ENCODE measurements around the gene NCOA6.

Gene NCOA6

GRCh38 chr20:34864216-34864615, 38.8 kb upstream of the NCOA6 start:
- no peak for TF ChIP-seq EZH2 (optimal IDR thresholded peaks at IDR 0.05; ENCODE audit: low read depth, low read length)
- Histone ChIP-seq H2AFZ (ENCODE audit: low read length) (no peak overlapping the region), H4K20me1 (ENCODE audit: insufficient read depth, low read length) (no peaks in the 10 kb centered on the region), H3K9ac (ENCODE audit: low read length) (no peak overlapping the region), H3K27ac (ENCODE audit: low read length) (no peak overlapping the region), H3K9me3 (replicated peaks; ENCODE audit: insufficient read depth, low read length) (no peaks in the 10 kb centered on the region), H3K4me1 (ENCODE audit: low read length) (no peaks in the 10 kb centered on the region), H3K36me3 (replicated peaks; ENCODE audit: insufficient read depth, low read length) (no peaks in the 10 kb centered on the region), H3K9me2 (replicated peaks; ENCODE audit: insufficient read depth, low read length) (no peaks in the 10 kb centered on the region), H3K79me2 (ENCODE audit: low read length) (no peaks in the 10 kb centered on the region), H3F3A (ENCODE audit: insufficient read depth, low read length) (no peaks in the 10 kb centered on the region), H3K4me3 (ENCODE audit: low read length) (no peak overlapping the region), H3K27me3 (replicated peaks; ENCODE audit: insufficient read depth, low read length) (no peaks in the 10 kb centered on the region), H3K4me2 (ENCODE audit: low read depth, low read length) (no peak overlapping the region)
- DNase-seq = no peak

GRCh38 chr20:34863421-34863965, 38.0 kb upstream of the NCOA6 start:
- no peaks in the 10 kb centered on the region for H4K20me1 ChIP-seq (ENCODE audit: insufficient read depth, low read length)
- H3K9me3 ChIP-seq (replicated peaks; ENCODE audit: insufficient read depth, low read length) = no peaks in the 10 kb centered on the region
- H3K27ac ChIP-seq (ENCODE audit: low read length) = no peak overlapping the region
- H2AFZ ChIP-seq (ENCODE audit: low read length) = no peak overlapping the region
- H3K4me3 ChIP-seq (ENCODE audit: low read length) = no peak overlapping the region
- no peaks in the 10 kb centered on the region for H3K36me3 ChIP-seq (replicated peaks; ENCODE audit: insufficient read depth, low read length)
- H3F3A ChIP-seq (ENCODE audit: insufficient read depth, low read length) = no peaks in the 10 kb centered on the region
- DNase-seq = no peak
- H3K27me3 ChIP-seq (replicated peaks; ENCODE audit: insufficient read depth, low read length) = no peaks in the 10 kb centered on the region
- H3K79me2 ChIP-seq (ENCODE audit: low read length) = no peaks in the 10 kb centered on the region
- H3K9ac ChIP-seq (ENCODE audit: low read length) = no peak overlapping the region
- TF ChIP-seq CTCF (IDR thresholded peaks at IDR 0.05; ENCODE audit: low read length) = no peak
- H3K4me1 ChIP-seq (ENCODE audit: low read length) = no peaks in the 10 kb centered on the region
- H3K9me2 ChIP-seq (replicated peaks; ENCODE audit: insufficient read depth, low read length) = no peaks in the 10 kb centered on the region
- H3K4me2 ChIP-seq (ENCODE audit: low read depth, low read length) = no peak overlapping the region

- DNase-seq = no peak
- Histone ChIP-seq H3K36me3 (replicated peaks; ENCODE audit: insufficient read depth, low read length) (no peaks in the 10 kb centered on the region), H3K27me3 (replicated peaks; ENCODE audit: insufficient read depth, low read length) (no peaks in the 10 kb centered on the region), H3K9ac (ENCODE audit: low read length) (no peak overlapping the region), H3K79me2 (ENCODE audit: low read length) (no peaks in the 10 kb centered on the region), H2AFZ (ENCODE audit: low read length) (no peak overlapping the region), H3K4me2 (ENCODE audit: low read depth, low read length) (no peak overlapping the region), H3K27ac (ENCODE audit: low read length) (no peak overlapping the region), H3F3A (ENCODE audit: insufficient read depth, low read length) (no peaks in the 10 kb centered on the region), H3K4me3 (ENCODE audit: low read length) (no peak overlapping the region), H4K20me1 (ENCODE audit: insufficient read depth, low read length) (no peaks in the 10 kb centered on the region), H3K9me3 (replicated peaks; ENCODE audit: insufficient read depth, low read length) (no peaks in the 10 kb centered on the region), H3K4me1 (ENCODE audit: low read length) (no peaks in the 10 kb centered on the region), H3K9me2 (replicated peaks; ENCODE audit: insufficient read depth, low read length) (no peaks in the 10 kb centered on the region)
- TF ChIP-seq EZH2phosphoT487 (IDR thresholded peaks at IDR 0.05; ENCODE audit: low read length) = no peak
- no peak for TF ChIP-seq EZH2 (optimal IDR thresholded peaks at IDR 0.05; ENCODE audit: low read depth, low read length)
- no peak for TF ChIP-seq CTCF (IDR thresholded peaks at IDR 0.05; ENCODE audit: low read length)
Measured at GRCh38 chr20:34862724-34863123, 37.3 kb upstream of the NCOA6 start.

GRCh38 chr20:34861386-34862084, 36.1 kb upstream of the NCOA6 start:
- no peaks in the 10 kb centered on the region for H3K79me2 ChIP-seq (ENCODE audit: low read length)
- TF ChIP-seq CTCF (IDR thresholded peaks at IDR 0.05; ENCODE audit: low read length) = no peak
- no peak for TF ChIP-seq EZH2 (optimal IDR thresholded peaks at IDR 0.05; ENCODE audit: low read depth, low read length)
- no peak for TF ChIP-seq EZH2phosphoT487 (IDR thresholded peaks at IDR 0.05; ENCODE audit: low read length)
- H3K27ac ChIP-seq (ENCODE audit: low read length) = no peak overlapping the region
- H4K20me1 ChIP-seq (ENCODE audit: insufficient read depth, low read length) = no peaks in the 10 kb centered on the region
- H2AFZ ChIP-seq (ENCODE audit: low read length) = no peak overlapping the region
- no peaks in the 10 kb centered on the region for H3K9me2 ChIP-seq (replicated peaks; ENCODE audit: insufficient read depth, low read length)
- no peak overlapping the region for H3K4me2 ChIP-seq (ENCODE audit: low read depth, low read length)
- H3K9me3 ChIP-seq (replicated peaks; ENCODE audit: insufficient read depth, low read length) = no peaks in the 10 kb centered on the region
- H3K36me3 ChIP-seq (replicated peaks; ENCODE audit: insufficient read depth, low read length) = no peaks in the 10 kb centered on the region
- no peaks in the 10 kb centered on the region for H3K27me3 ChIP-seq (replicated peaks; ENCODE audit: insufficient read depth, low read length)
- no peaks in the 10 kb centered on the region for H3F3A ChIP-seq (ENCODE audit: insufficient read depth, low read length)
- no peak overlapping the region for H3K9ac ChIP-seq (ENCODE audit: low read length)
- DNase-seq = no peak
- H3K4me1 ChIP-seq (ENCODE audit: low read length) = no peaks in the 10 kb centered on the region
- no peak overlapping the region for H3K4me3 ChIP-seq (ENCODE audit: low read length)

Data from MM.1S (cell line).